Esophagus muscularis mucosa (tissue), 4 donors: ENCODE measurements around the gene CLIC3.

ENCODE experiments used
- EP300 ChIP-seq: sonication (generic); formaldehyde crosslinking; IDR thresholded peaks from one replicate; pipeline ENCODE4 v1.6.1; 2017; ENCODE audit warnings: antibody characterized with exemption
- POLR2A ChIP-seq: fragments of 450-650 bp; IDR thresholded peaks from one replicate; pipeline ENCODE4 v1.6.1; 2017; ENCODE audit warnings: antibody characterized with exemption, moderate library complexity, mild to moderate bottlenecking, low read depth
- POLR2AphosphoS5 ChIP-seq, 2 donors: sonication (generic); formaldehyde crosslinking; IDR thresholded peaks; one replicate each; pipeline ENCODE4 v1.6.1; 2017; ENCODE audit warnings: antibody characterized with exemption in 2 of 2
- TF ChIP-seq, protein P1 (sequence below), 3 experiments: fragments of 200-600 bp in 2 of 3; fragments of 450-650 bp in 1 of 3; sonication (generic) in 2 of 3; IDR thresholded peaks; one replicate each; pipeline ENCODE4 v1.5.1; 2017 to 2019; ENCODE audit warnings: antibody characterized with exemption in 3 of 3, mild to moderate bottlenecking in 2 of 3, moderate library complexity in 1 of 3

DNA sequence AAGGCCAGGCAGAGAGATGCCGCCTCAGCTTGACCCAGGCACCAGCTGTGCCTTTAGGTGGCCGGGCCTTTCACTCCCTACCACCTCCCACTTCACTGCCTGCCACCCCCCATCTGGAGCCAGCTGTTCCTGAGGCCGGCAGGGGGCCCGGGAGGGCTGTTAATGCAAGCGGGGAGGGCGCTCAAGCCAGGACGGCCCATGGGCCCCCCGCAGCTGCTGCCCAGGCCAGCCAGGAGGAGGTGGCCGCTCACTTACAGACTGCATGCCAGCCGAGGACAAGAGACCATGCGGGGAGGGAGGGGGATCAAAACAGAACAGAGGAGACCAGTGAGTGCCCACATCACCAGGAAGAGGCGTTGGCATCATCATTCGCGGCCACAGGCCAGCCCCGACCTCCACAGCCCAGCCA lies 27.2 kb upstream of the CLIC3 start:
- TF ChIP-seq, protein P1, sequence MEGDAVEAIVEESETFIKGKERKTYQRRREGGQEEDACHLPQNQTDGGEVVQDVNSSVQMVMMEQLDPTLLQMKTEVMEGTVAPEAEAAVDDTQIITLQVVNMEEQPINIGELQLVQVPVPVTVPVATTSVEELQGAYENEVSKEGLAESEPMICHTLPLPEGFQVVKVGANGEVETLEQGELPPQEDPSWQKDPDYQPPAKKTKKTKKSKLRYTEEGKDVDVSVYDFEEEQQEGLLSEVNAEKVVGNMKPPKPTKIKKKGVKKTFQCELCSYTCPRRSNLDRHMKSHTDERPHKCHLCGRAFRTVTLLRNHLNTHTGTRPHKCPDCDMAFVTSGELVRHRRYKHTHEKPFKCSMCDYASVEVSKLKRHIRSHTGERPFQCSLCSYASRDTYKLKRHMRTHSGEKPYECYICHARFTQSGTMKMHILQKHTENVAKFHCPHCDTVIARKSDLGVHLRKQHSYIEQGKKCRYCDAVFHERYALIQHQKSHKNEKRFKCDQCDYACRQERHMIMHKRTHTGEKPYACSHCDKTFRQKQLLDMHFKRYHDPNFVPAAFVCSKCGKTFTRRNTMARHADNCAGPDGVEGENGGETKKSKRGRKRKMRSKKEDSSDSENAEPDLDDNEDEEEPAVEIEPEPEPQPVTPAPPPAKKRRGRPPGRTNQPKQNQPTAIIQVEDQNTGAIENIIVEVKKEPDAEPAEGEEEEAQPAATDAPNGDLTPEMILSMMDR (IDR thresholded peaks at IDR 0.05) = no peak
- TF ChIP-seq POLR2AphosphoS5 (IDR thresholded peaks at IDR 0.05) (no peak), POLR2A (no peak), EP300 (no peak)
